ENCODE results near the gene SOX9.

The SOX9 gene

DNA sequence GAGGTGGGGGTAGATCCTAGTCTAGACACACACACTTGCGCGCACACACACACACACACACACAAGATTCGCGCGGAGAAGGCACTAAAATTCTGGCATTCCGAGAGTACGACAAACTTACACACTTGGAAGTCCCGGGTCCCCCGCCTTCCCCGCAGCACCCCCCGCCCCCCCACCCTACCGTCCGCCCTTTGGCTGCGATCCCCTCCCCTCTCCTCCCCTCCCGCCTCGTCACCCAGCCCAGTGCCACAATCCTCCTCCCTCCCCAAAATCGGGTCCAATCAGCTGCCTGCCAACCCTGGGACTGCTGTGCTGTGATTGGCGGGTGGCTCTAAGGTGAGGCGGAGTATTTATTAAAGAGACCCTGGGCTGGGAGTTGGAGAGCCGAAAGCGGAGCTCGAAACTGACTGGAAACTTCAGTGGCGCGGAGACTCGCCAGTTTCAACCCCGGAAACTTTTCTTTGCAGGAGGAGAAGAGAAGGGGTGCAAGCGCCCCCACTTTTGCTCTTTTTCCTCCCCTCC is at the start of gene SOX9:
TSS of gene SOX9 (plus strand) at position 379 of the 522 bp plus-strand sequence. CDS start 372 bp downstream, outside the sequence.
- peak; percentile 51 for DNase-seq (ENCODE audit: low read depth, low spot score)

GRCh38 chr17:72071330-72071729 is 49.5 kb upstream of the SOX9 start:
- DNase-seq (ENCODE audit: low read depth, low spot score) = no peak

- DNase-seq (ENCODE audit: low read depth, low spot score) = no peak
These were observed 44.7 kb upstream of the SOX9 start for GRCh38 chr17:72075995-72076677.

GRCh38 chr17:72076678-72077030 is 44.2 kb upstream of the SOX9 start:
- no peak for DNase-seq (ENCODE audit: low read depth, low spot score)

- DNase-seq (ENCODE audit: low read depth, low spot score) = no peak
These were observed 43.4 kb upstream of the SOX9 start for GRCh38 chr17:72077326-72077960.

- DNase-seq (ENCODE audit: low read depth, low spot score) = no peak
These were observed 41.1 kb upstream of the SOX9 start for GRCh38 chr17:72079700-72080099.

GRCh38 chr17:72087876-72088275 is 32.9 kb upstream of the SOX9 start:
- no peak for DNase-seq (ENCODE audit: low read depth, low spot score)

- DNase-seq (ENCODE audit: low read depth, low spot score) = no peak
These were observed 31.3 kb upstream of the SOX9 start for GRCh38 chr17:72089453-72089987.

- DNase-seq (ENCODE audit: low read depth, low spot score) = no peak
These were observed 30.7 kb upstream of the SOX9 start for GRCh38 chr17:72090108-72090507.

- no peak for DNase-seq (ENCODE audit: low read depth, low spot score)
These were observed 28.0 kb upstream of the SOX9 start for GRCh38 chr17:72092710-72093322.

GRCh38 chr17:72093707-72094106 is 27.1 kb upstream of the SOX9 start:
- no peak for DNase-seq (ENCODE audit: low read depth, low spot score)

DNA sequence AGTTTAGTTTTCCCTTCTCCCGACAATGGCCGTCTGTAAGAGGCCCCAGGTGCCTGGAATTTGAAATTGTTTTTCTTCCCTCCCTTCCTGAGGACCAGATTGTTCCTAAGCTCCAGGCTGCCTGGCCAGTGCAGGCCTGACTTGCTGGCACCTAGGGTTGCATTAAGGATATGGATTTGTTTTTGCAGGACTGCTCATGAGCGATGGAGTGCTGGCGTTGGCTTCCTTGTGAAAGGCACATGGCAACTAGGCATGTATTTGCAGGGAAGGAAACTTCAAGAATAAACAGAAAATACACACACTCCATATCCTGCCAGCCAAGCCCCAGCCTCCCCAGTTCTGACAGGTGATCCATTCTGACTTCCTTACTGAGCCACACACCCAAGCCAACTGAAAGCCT is 25.5 kb upstream of the SOX9 start:
- no peak for DNase-seq (ENCODE audit: low read depth, low spot score)

GRCh38 chr17:72097144-72097543 is 23.7 kb upstream of the SOX9 start:
- DNase-seq (ENCODE audit: low read depth, low spot score) = no peak

GRCh38 chr17:72099919-72100318 is 20.9 kb upstream of the SOX9 start:
- no peak for DNase-seq (ENCODE audit: low read depth, low spot score)

- DNase-seq (ENCODE audit: low read depth, low spot score) = no peak
These were observed 20.4 kb upstream of the SOX9 start for GRCh38 chr17:72100470-72100869.

DNA sequence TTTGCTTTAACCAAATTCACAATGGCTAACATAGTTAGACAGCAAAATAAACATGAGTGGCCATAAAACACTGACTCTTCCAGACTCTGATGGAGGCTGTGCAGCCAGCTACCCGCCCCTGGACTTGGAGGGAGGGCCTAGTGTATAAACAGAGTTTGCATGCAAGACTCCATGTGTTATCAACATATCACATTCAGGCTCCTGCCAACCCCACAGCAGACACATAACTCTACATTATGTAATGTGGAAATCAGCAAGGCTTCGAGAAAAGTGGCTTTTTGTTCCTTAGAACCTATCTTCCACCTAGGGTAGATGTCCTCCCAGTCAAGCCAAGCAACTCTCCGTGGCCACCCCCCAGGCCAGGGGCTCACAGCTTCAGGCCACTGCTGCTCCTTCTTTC is 19.3 kb upstream of the SOX9 start:
- no peak for DNase-seq (ENCODE audit: low read depth, low spot score)

DNA sequence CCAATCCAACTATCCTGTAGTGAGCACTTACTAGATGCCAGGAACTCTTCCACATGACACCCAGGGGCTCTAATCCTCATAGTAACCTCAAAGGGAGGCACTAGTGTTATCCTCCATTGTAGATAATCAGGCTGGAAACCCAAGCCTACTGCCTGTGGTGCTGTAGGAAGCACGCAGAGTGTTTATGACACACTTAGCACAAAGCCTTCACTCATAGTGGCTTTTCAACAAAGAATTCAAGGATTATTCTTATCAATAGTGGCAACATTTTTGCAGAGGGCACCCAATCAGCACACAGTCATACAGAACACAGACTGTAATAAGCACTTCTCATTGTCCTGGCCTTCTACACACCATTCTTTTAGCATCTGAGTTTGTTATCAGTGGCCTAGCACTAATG is 18.5 kb upstream of the SOX9 start:
- DNase-seq (ENCODE audit: low read depth, low spot score) = no peak

- DNase-seq (ENCODE audit: low read depth, low spot score) = no peak
These were observed 16.5 kb upstream of the SOX9 start for GRCh38 chr17:72104164-72104862.

GRCh38 chr17:72104863-72105234 is 16.0 kb upstream of the SOX9 start:
- DNase-seq (ENCODE audit: low read depth, low spot score) = no peak

DNA sequence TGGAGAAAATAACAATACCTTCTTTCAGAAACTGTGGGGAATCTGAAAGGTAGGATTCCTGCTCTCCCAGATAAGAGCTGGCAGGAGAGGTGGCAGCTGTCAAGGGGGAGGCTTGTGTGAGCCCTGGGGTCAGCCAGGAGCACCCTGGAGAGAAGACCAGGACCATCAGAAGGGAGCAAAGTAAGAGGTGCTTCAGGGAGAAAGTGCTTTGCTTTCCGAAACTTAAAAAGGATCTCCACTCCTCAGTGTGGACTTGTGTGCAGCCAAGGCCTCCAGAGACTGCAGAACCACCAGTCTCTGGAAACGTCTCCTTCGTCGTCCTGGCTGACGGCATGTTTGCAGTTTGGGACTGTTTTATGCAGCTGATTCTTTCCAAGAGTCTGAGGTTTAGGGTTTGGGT is 13.7 kb upstream of the SOX9 start:
- DNase-seq (ENCODE audit: low read depth, low spot score) = no peak

DNA sequence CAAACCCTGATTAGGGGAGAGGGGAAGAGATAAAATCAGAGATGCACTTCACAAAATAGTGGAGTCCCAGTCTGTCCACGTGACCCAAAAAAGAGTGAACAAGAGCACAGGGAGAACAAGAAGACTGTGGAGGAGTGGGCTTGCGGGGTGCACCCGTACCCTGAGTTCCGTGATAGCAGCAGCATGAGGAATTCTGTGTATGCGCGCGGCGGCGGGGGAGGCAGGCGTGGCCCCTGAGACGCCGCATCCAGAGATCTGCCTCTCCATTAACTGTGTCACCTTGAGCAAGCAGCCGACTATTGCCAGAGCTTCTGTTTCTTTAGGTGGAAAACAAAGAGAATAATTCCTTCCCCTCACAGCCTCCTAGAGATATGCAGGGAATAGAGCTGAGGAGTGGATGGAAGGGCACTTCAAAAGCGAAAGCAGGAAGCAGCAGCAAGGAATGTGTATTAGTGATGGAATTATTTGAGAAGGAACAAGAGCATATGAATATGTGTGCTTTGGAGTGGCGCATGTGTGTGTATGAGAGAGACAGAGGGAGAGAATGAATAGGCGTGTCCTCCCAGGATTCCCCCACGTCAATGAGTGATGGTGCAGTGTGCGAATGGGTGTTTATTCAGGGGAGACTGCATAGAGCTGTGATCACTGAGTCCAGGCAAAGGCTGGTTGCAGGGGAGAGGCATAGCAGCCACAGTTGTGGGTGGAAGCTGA is 10.4 kb upstream of the SOX9 start:
- DNase-seq (ENCODE audit: low read depth, low spot score) = no peak

- DNase-seq (ENCODE audit: low read depth, low spot score) = no peak
These were observed 9.9 kb upstream of the SOX9 start for GRCh38 chr17:72110942-72111318.

Data from brain pericyte (primary cell).